ENCODE results near the gene DPP9.

DNA sequence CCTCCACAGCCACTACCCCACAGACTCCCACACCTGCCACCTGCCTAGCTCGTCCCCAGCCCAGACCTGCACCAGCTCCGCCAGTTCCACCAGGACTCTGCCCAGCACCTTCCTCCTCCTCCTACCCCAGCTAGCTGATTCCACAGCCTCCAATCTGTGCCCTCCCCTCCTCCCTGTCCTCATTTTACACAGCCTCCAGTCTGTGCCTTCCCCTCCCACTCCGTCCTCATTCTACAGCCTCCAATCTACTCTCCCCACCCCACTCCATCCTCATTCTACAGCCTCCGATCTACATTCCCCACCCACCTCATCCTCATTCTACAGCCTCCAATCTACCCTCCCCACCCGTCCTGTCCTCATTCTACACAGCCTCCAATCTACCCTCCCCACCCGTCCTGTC, 60.8 kb downstream of the DPP9 start:
- TF ChIP-seq EZH2 (IDR thresholded peaks at IDR 0.05) (no peak), CTCF (IDR thresholded peaks at IDR 0.05) (no peak), EZH2phosphoT487 (IDR thresholded peaks at IDR 0.05) (no peak)

Data from neural progenitor cell (in vitro differentiated cells).